HG03280 (cell line): ENCODE measurements around the gene EAPP.
"Not testable (repeated sequence)": the region's sequence is repeated elsewhere in the genome, so short reads cannot be mapped to it uniquely, and the experiment has no call there.

ENCODE experiments used
- ATAC-seq: cut with Tn5 transposase; IDR thresholded peaks from one replicate; pipeline ENCODE4 v1.9.1; 2021; ENCODE audit warnings: mild to moderate bottlenecking, moderate library complexity; ENCODE audit not compliant: unreplicated experiment

The EAPP gene

GRCh38 chr14:34488528-34488927, 51.0 kb downstream of the EAPP start:
- no peak for ATAC-seq

GRCh38 chr14:34484726-34485125, 54.8 kb downstream of the EAPP start:
- ATAC-seq: no peak

GRCh38 chr14:34482463-34482862, 57.0 kb downstream of the EAPP start:
- ATAC-seq: no peak

GRCh38 chr14:34479694-34480093, 59.8 kb downstream of the EAPP start:
- ATAC-seq: no peak

GRCh38 chr14:34478261-34478660, 61.2 kb downstream of the EAPP start:
- no peak for ATAC-seq

GRCh38 chr14:34476036-34476435, 63.5 kb downstream of the EAPP start:
- not testable (repeated sequence) for ATAC-seq

GRCh38 chr14:34475163-34475562, 64.3 kb downstream of the EAPP start:
- ATAC-seq: no peak

- no peak for ATAC-seq
These were observed 65.3 kb downstream of the EAPP start for GRCh38 chr14:34474187-34474679.

GRCh38 chr14:34472706-34473279, 66.7 kb downstream of the EAPP start:
- ATAC-seq: no peak

GRCh38 chr14:34470319-34470718, 69.2 kb downstream of the EAPP start:
- ATAC-seq: no peak

GRCh38 chr14:34466691-34467090, 72.8 kb downstream of the EAPP start:
- ATAC-seq: no peak
